ENCODE data around the gene RAB8A. TPM values are rescaled to one million over a fixed set of nuclear protein-coding genes. Genes with fewer than 3 reads are reported as not detected.
A peak's percentile ranks its signal among the peaks of the same experiment; 100 is the strongest.

Gene RAB8A
- total and polyA plus RNA-seq, 9 of the 15 experiments (the other 6 are each of a cell fraction or from before 2014, with no cell fraction given), result 11.2 to 102 (median 53.2) TPM

DNA sequence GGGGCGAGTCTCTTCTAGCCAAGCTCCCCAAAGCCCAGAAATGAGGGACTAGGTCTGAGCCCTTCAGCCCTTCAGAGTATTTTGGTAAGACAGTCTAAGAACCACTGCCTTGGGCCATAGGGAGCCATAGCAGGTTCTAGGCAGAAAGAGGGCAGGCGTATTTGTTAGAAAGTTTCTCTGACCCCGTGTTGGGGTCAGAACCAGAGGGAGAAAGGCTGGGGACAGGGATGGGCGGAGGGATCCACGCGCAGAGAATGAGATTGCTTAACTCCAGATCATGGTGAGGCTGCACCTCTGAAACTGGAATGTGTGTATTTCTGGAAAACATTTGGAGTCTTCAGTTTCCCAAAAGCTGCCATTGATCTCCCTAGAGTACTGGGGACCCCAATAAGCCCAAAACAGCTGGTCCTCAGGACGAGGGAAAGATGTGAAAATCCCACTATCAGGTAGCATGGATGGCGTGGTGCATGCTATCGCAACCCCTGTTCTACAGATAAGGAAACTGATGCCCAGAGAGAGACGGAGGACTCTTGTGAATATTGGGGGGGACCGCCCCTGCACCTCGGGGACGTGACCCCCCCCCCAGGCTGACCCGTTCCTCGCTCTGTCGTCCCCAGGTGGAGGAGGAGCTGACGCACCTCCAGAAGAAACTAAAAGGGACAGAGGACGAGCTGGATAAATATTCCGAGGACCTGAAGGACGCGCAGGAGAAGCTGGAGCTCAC, 36.1 kb upstream of the RAB8A start (continued):
- TF ChIP-seq DACH1 (IDR thresholded peaks at IDR 0.05; ENCODE audit: partially characterized antibody) (peak; percentile 40), SUPT5H (IDR thresholded peaks at IDR 0.05) (peak; percentile 55; the same call in 1 of the 2 replicates), GABPB1 (CRISPR knock-in tag; IDR thresholded peaks at IDR 0.05) (0 out of 2 replicates have a peak, but pooled peaks have one; percentile 21), ZNF644 (tag; IDR thresholded peaks at IDR 0.05; ENCODE audit: low read depth) (peak; percentile 41; the same call in 1 of the 2 replicates), POLR2A (conservative IDR thresholded peaks at IDR 0.05) (0 out of 2 replicates have a peak, but pooled peaks have one; percentile 5), KLF13 (tag; IDR thresholded peaks at IDR 0.05; ENCODE audit: borderline replicate concordance, low read depth) (no peak), BCL6 (CRISPR knock-in tag; IDR thresholded peaks at IDR 0.05) (no peak), TAF7 (tag; IDR thresholded peaks at IDR 0.05) (0 out of 2 replicates have a peak, but pooled peaks have one; percentile 30), ARID1B (IDR thresholded peaks at IDR 0.05) (peak; percentile 38)
- TF ChIP-seq, protein P1, sequence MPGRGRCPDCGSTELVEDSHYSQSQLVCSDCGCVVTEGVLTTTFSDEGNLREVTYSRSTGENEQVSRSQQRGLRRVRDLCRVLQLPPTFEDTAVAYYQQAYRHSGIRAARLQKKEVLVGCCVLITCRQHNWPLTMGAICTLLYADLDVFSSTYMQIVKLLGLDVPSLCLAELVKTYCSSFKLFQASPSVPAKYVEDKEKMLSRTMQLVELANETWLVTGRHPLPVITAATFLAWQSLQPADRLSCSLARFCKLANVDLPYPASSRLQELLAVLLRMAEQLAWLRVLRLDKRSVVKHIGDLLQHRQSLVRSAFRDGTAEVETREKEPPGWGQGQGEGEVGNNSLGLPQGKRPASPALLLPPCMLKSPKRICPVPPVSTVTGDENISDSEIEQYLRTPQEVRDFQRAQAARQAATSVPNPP (IDR thresholded peaks at IDR 0.05; ENCODE audit: borderline replicate concordance, insufficient read depth, insufficient read length), result no peak
- TF ChIP-seq, protein P2, sequence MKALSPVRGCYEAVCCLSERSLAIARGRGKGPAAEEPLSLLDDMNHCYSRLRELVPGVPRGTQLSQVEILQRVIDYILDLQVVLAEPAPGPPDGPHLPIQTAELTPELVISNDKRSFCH (CRISPR knock-in tag; IDR thresholded peaks at IDR 0.05), result no peak
- TF ChIP-seq, protein P2 (tag; IDR thresholded peaks at IDR 0.05), result 0 out of 2 replicates have a peak, but pooled peaks have one; percentile 16
- TF ChIP-seq, protein P3, sequence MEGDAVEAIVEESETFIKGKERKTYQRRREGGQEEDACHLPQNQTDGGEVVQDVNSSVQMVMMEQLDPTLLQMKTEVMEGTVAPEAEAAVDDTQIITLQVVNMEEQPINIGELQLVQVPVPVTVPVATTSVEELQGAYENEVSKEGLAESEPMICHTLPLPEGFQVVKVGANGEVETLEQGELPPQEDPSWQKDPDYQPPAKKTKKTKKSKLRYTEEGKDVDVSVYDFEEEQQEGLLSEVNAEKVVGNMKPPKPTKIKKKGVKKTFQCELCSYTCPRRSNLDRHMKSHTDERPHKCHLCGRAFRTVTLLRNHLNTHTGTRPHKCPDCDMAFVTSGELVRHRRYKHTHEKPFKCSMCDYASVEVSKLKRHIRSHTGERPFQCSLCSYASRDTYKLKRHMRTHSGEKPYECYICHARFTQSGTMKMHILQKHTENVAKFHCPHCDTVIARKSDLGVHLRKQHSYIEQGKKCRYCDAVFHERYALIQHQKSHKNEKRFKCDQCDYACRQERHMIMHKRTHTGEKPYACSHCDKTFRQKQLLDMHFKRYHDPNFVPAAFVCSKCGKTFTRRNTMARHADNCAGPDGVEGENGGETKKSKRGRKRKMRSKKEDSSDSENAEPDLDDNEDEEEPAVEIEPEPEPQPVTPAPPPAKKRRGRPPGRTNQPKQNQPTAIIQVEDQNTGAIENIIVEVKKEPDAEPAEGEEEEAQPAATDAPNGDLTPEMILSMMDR (IDR thresholded peaks at IDR 0.05 in 2 of 3, conservative IDR thresholded peaks at IDR 0.05 in 1 of 3; ENCODE audit: insufficient read depth in 2 of 3, low read depth in 1 of 3, low read length in 3 of 3), result no peak
- TF ChIP-seq, protein P4, sequence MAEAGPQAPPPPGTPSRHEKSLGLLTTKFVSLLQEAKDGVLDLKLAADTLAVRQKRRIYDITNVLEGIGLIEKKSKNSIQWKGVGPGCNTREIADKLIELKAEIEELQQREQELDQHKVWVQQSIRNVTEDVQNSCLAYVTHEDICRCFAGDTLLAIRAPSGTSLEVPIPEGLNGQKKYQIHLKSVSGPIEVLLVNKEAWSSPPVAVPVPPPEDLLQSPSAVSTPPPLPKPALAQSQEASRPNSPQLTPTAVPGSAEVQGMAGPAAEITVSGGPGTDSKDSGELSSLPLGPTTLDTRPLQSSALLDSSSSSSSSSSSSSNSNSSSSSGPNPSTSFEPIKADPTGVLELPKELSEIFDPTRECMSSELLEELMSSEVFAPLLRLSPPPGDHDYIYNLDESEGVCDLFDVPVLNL (CRISPR knock-in tag; IDR thresholded peaks at IDR 0.05; ENCODE audit: low read depth), result no peak
